HepG2 (cell line): Measurements from ENCODE around the gene TACC2. TPM values are rescaled to one million over a fixed set of nuclear protein-coding genes. Genes with fewer than 3 reads are reported as not detected.

ENCODE experiments used
- ATAC-seq: fragments of 200-7000 bp; cut with Tn5 transposase; 3 replicates; pipeline ENCODE4 v1.9.1; 2020; ENCODE audit warnings: mild to moderate bottlenecking, moderate library complexity
- BruUV-seq: library from RNA; stranded (reverse); fragments of 400-500 nt; replicated peaks from 2 replicates; lab custom pipeline; 2021; lab: Mats Ljungman, UMichigan
- CTCF ChIA-PET: fragments of 300-600 bp; formaldehyde crosslinking; extraction: SDS; loops from one replicate; lab custom pipeline; 2021; ENCODE audit warnings: low total read pairs, inconsistent platforms, low intra/inter-chr PET ratio; lab: Yijun Ruan, JAX
- POLR2A ChIA-PET: fragments of 350-600 bp; sonication (Branson Sonifier 250); formaldehyde crosslinking; loops from one replicate; lab custom pipeline; 2020; ENCODE audit warnings: antibody characterized with exemption, inconsistent platforms; lab: Yijun Ruan, JAX
- DNase-seq: peaks from one replicate; pipeline ENCODE4 v3.0.0-alpha.2; 2015; ENCODE audit warnings: low spot score
- FAIRE-seq: peaks from 3 replicates; lab custom pipeline; 2011; peaks lifted over from hg19 to GRCh38; lab: Jason Lieb, UNC
- H2AFZ ChIP-seq: one replicate; pipeline ENCODE4 v1.6.1; 2011; ENCODE audit warnings: low read length, inconsistent platforms
- H3K27ac ChIP-seq: fragments of 300-600 bp; 3 replicates; pipeline ENCODE4 v1.8.0; 2011; ENCODE audit warnings: mixed run types, mild to moderate bottlenecking, mixed read lengths, low read length, inconsistent platforms; ENCODE audit not compliant: insufficient read depth; ENCODE audit errors: extremely low read length
- H3K27me3 ChIP-seq, 2 experiments: fragments of 200-600 bp in 1 of 2; 2 replicates in 1 of 2; 3 replicates in 1 of 2; pipeline versions ENCODE4 v1.6.0 to v1.8.0; 2011; ENCODE audit warnings: low read length in 2 of 2, mild to moderate bottlenecking in 2 of 2, moderate library complexity in 2 of 2, inconsistent platforms in 1 of 2; ENCODE audit not compliant: insufficient read depth in 2 of 2, control insufficient read depth in 1 of 2
- H3K36me3 ChIP-seq, 2 experiments: fragments of 200-600 bp in 1 of 2; replicated peaks in 1 of 2; 2 replicates in 1 of 2; 3 replicates in 1 of 2; pipeline versions ENCODE4 v1.5.1 to v1.8.0; 2011; ENCODE audit warnings: low read length in 2 of 2, inconsistent platforms in 1 of 2; ENCODE audit not compliant: insufficient read depth in 2 of 2, control insufficient read depth in 1 of 2
- H3K4me1 ChIP-seq: 2 replicates; pipeline ENCODE4 v1.5.1; 2012; ENCODE audit warnings: low read length, inconsistent platforms; ENCODE audit not compliant: insufficient read depth
- H3K4me2 ChIP-seq: 2 replicates; pipeline ENCODE4 v1.6.0; 2011; ENCODE audit warnings: low read depth, low read length, inconsistent platforms
- H3K4me3 ChIP-seq, 3 experiments: fragments of 200-600 bp in 1 of 3; sonication (generic), shearing (Covaris generic) in 1 of 3; replicated peaks in 1 of 3; 2 replicates each; pipeline ENCODE4 v1.5.1; 2011 to 2016; ENCODE audit warnings: low read length in 3 of 3, inconsistent platforms in 2 of 3, low read depth in 2 of 3, mild to moderate bottlenecking in 2 of 3, control low read depth in 1 of 3, mixed read lengths in 1 of 3; ENCODE audit not compliant: insufficient read depth in 1 of 3
- H3K79me2 ChIP-seq: one replicate; pipeline ENCODE4 v1.6.1; 2011; ENCODE audit warnings: low read length, inconsistent platforms; ENCODE audit not compliant: insufficient read depth
- H3K9ac ChIP-seq: 2 replicates; pipeline ENCODE4 v1.6.0; 2011; ENCODE audit warnings: mild to moderate bottlenecking, low read depth, low read length, inconsistent platforms; ENCODE audit not compliant: insufficient read depth
- H3K9me3 ChIP-seq: 2 replicates; pipeline ENCODE4 v1.5.1; 2012; ENCODE audit warnings: mild to moderate bottlenecking, low read length
- H4K20me1 ChIP-seq: 2 replicates; pipeline ENCODE4 v1.6.0; 2011; ENCODE audit warnings: inconsistent platforms, mild to moderate bottlenecking, low read length, moderate library complexity; ENCODE audit not compliant: insufficient read depth
- CCAR2 ChIP-seq: fragments of 200-400 bp; formaldehyde crosslinking; optimal IDR thresholded peaks from 2 replicates; pipeline ENCODE3; 2018; ENCODE audit warnings: low read depth, mild to moderate bottlenecking, low read length, moderate library complexity
- EHMT2 ChIP-seq: fragments of 200-600 bp; sonication (generic); IDR thresholded peaks from 2 replicates; pipeline ENCODE4 v1.7.0; 2017; ENCODE audit warnings: antibody characterized with exemption, low read depth, low read length, borderline replicate concordance
- FOXK1 ChIP-seq: sonication (generic); formaldehyde crosslinking; IDR thresholded peaks from 2 replicates; pipeline ENCODE4 v1.4.0; 2020; ENCODE audit warnings: low read depth, missing genetic modification reagents, borderline replicate concordance
- FOXM1 ChIP-seq: sonication (generic); formaldehyde crosslinking; IDR thresholded peaks from 2 replicates; pipeline ENCODE4 v1.5.0; 2020; ENCODE audit warnings: missing genetic modification reagents
- IKZF4 ChIP-seq: sonication (generic); formaldehyde crosslinking; IDR thresholded peaks from 2 replicates; pipeline ENCODE4 v1.5.1; 2020; ENCODE audit warnings: borderline replicate concordance, mild to moderate bottlenecking, low read depth, missing genetic modification reagents; ENCODE audit errors: not compliant biosample characterization
- MIER2 ChIP-seq: IDR thresholded peaks from 2 replicates; pipeline ENCODE4 v1.6.1; 2016; ENCODE audit warnings: missing biosample characterization, missing genetic modification reagents
- NCOA1 ChIP-seq: sonication (generic); formaldehyde crosslinking; IDR thresholded peaks from 2 replicates; pipeline ENCODE4 v1.9.0; 2021; ENCODE audit warnings: missing genetic modification reagents
- NCOA2 ChIP-seq: sonication (generic); formaldehyde crosslinking; IDR thresholded peaks from 2 replicates; pipeline ENCODE4 v1.8.0; 2022; ENCODE audit warnings: inconsistent platforms
- PAWR ChIP-seq: sonication (generic); formaldehyde crosslinking; IDR thresholded peaks from 2 replicates; pipeline ENCODE4 v1.4.0; 2020; ENCODE audit warnings: missing genetic modification reagents, mild to moderate bottlenecking, borderline replicate concordance
- SMARCC2 ChIP-seq: fragments of 450-650 bp; IDR thresholded peaks from 2 replicates; pipeline ENCODE4 v1.6.1; 2017; ENCODE audit warnings: antibody characterized with exemption, mild to moderate bottlenecking
- XBP1 ChIP-seq: sonication (generic); formaldehyde crosslinking; IDR thresholded peaks from 2 replicates; pipeline ENCODE4 v1.5.0; 2020; ENCODE audit warnings: missing genetic modification reagents
- ZBTB1 ChIP-seq: sonication (generic); formaldehyde crosslinking; IDR thresholded peaks from 2 replicates; pipeline ENCODE4 v1.4.0; 2020; ENCODE audit warnings: missing genetic modification reagents, borderline replicate concordance
- ZNF460 ChIP-seq: sonication (generic); formaldehyde crosslinking; IDR thresholded peaks from 2 replicates; pipeline ENCODE4 v1.5.1; 2020; ENCODE audit warnings: missing genetic modification reagents, mild to moderate bottlenecking, borderline replicate concordance
- ZNF878 ChIP-seq: sonication (generic); formaldehyde crosslinking; IDR thresholded peaks from 2 replicates; pipeline ENCODE4 v1.8.1; 2023; ENCODE audit warnings: mild to moderate bottlenecking, missing genetic modification reagents, moderate library complexity
- WGBS: methylation state at CpG from one replicate; pipeline ENCODE4 v1.1.6; 2017; ENCODE audit warnings: low lambda C conversion rate; 5-methylcytosine and 5-hydroxymethylcytosine counted together
- in situ Hi-C: cut with HindIII; loops from 2 replicates; pipeline ENCODE4 v1.10.0; 2017; ENCODE audit warnings: low pct_unique_long_range_greater_than_20kb; ENCODE audit not compliant: extremely low pct_ligation_motif_present
- intact Hi-C: fragments of 100-400 bp; cut with micrococcal nuclease; formaldehyde crosslinking; loops from one replicate; pipeline ENCODE4 v1.10.0; 2022; ENCODE audit not compliant: unreplicated experiment
- polyA plus RNA-seq, 8 experiments: library from polyadenylated mRNA; depleted of rRNA in 3 of 8; stranded (reverse) in 7 of 8; unstranded in 1 of 8; fragments of >200 nt; fragmentation: Illumina TruSeq in 4 of 8; extraction: Trizol in 4 of 8; gene quantifications; 2 replicates each; pipeline versions ENCODE4 v1.2.1 to v1.2.3, GENCODE V29; 2011 to 2016; ENCODE audit warnings: low read depth in 4 of 8, missing spikeins in 1 of 8, mixed read lengths in 1 of 8; ENCODE audit not compliant: insufficient read depth in 1 of 8
- total RNA-seq, 5 experiments: library from RNA; depleted of rRNA; stranded (reverse); fragments of >200 nt; fragmentation: Illumina TruSeq; extraction: Trizol; gene quantifications; 2 replicates each; pipeline ENCODE4 v1.2.3, GENCODE V29; 2016; ENCODE audit warnings: low read depth in 1 of 5
- TF ChIP-seq, protein P1 (sequence below), 2 experiments: sonication (generic) in 1 of 2; formaldehyde crosslinking in 1 of 2; IDR thresholded peaks; 2 replicates each; pipeline versions ENCODE4 v1.4.0 to v1.6.1; 2018 to 2020; ENCODE audit warnings: missing genetic modification reagents in 2 of 2, borderline replicate concordance in 1 of 2, low read depth in 1 of 2, mild to moderate bottlenecking in 1 of 2, missing biosample characterization in 1 of 2
- TF ChIP-seq, protein P2 (sequence below): sonication (generic); formaldehyde crosslinking; IDR thresholded peaks from 2 replicates; pipeline ENCODE4 v1.4.0; 2020; ENCODE audit warnings: missing genetic modification reagents

Gene TACC2
- total and polyA plus RNA-seq, 2 of the 13 experiments (the other 11 are each of a cell fraction or from before 2014, with no cell fraction given), result 11.8 to 16.0 TPM

DNA sequence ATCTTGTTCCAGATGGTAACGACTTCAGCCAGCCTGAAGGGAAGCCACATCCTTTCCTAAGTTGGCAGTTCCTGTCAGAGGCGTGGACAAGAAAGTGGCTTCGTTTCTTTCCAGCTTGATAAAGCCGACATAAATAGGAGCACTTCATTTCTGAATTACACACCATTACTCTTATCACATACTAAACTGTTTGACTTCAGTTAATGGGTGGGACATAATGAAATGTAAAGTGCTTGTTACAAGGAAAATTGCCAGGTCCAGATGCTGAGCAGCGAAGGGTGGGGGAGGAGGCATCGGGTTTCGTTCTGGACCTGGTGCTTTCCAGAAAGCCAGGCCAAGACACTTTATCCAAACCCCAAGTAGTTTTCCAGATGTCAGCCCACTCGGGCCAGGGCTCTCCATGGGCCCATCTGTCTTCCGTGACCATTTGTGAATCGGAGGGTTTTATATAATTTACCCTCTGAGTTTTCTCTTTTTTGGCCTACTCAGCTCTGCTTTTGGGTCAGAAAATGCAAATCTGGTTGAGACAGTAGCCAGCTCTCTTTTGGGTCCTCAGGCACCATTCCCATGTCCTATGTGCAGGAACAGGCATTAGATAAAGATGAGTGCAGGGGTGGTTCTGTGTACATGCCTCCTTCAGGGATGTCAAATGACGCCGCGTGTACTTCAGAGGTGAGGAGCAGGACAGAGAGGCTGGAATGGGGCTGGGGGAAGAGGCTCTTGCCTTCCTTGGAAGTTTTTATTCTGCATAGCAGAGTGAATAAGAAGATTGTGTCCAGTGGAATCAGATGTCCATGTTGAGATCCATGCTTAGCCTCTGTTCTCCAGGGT is 90.2 kb downstream of the TACC2 start:
- no peak for FAIRE-seq
- POLR2A ChIA-PET, result interaction anchor here (1.0 kb wide), 1 partner anchor 34 kb away, joined by 3 read pairs; no protein-coding TSS in a partner anchor

More for the DNA sequence above, 90.2 kb downstream of the TACC2 start:
- no peaks in the 10 kb centered on the region for H3K9me3 ChIP-seq
- H4K20me1 ChIP-seq, result no peaks in the 10 kb centered on the region
- CTCF ChIA-PET, result no interaction called here
- H3K27me3 ChIP-seq, result no peaks in the 10 kb centered on the region
- H3K36me3 ChIP-seq, result peaks cover 1% of the 10 kb centered on the region in 2 experiments; a peak in 1 of 5 replicates
- no peak overlapping the region for H3K9ac ChIP-seq
- H3K27ac ChIP-seq, result no peak overlapping the region
- no peak overlapping the region for H3K4me2 ChIP-seq
- H3K4me1 ChIP-seq, result no peaks in the 10 kb centered on the region
- ATAC-seq (no peak), DNase-seq (no peak)
- no peaks in the 10 kb centered on the region for H3K79me2 ChIP-seq
- WGBS, result 91% methylated on average over 13 of the region's 13 CpGs
- intact Hi-C loops (no loop called here), in situ Hi-C loops (no loop called here)
- no peak overlapping the region for H3K4me3 ChIP-seq
- H2AFZ ChIP-seq, result no peak overlapping the region
- no peak for TF ChIP-seq CCAR2
- TF ChIP-seq, protein P1, sequence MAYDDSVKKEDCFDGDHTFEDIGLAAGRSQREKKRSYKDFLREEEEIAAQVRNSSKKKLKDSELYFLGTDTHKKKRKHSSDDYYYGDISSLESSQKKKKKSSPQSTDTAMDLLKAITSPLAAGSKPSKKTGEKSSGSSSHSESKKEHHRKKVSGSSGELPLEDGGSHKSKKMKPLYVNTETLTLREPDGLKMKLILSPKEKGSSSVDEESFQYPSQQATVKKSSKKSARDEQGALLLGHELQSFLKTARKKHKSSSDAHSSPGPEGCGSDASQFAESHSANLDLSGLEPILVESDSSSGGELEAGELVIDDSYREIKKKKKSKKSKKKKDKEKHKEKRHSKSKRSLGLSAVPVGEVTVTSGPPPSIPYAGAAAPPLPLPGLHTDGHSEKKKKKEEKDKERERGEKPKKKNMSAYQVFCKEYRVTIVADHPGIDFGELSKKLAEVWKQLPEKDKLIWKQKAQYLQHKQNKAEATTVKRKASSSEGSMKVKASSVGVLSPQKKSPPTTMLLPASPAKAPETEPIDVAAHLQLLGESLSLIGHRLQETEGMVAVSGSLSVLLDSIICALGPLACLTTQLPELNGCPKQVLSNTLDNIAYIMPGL (CRISPR knock-in tag; IDR thresholded peaks at IDR 0.05; ENCODE audit: borderline replicate concordance in 1 of 2, low read depth in 1 of 2), result no peak
- TF ChIP-seq ZBTB1, result no peak
- TF ChIP-seq MIER2 (CRISPR knock-in tag), result no peak
- no peak for TF ChIP-seq XBP1 (CRISPR knock-in tag)
- no peak for TF ChIP-seq PAWR (CRISPR knock-in tag)
- TF ChIP-seq SMARCC2, result no peak
- TF ChIP-seq EHMT2, result no peak
- TF ChIP-seq NCOA1 (CRISPR knock-in tag), result no peak
- TF ChIP-seq, protein P2, sequence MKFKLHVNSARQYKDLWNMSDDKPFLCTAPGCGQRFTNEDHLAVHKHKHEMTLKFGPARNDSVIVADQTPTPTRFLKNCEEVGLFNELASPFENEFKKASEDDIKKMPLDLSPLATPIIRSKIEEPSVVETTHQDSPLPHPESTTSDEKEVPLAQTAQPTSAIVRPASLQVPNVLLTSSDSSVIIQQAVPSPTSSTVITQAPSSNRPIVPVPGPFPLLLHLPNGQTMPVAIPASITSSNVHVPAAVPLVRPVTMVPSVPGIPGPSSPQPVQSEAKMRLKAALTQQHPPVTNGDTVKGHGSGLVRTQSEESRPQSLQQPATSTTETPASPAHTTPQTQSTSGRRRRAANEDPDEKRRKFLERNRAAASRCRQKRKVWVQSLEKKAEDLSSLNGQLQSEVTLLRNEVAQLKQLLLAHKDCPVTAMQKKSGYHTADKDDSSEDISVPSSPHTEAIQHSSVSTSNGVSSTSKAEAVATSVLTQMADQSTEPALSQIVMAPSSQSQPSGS, result no peak
- no peak for TF ChIP-seq IKZF4
- no peak for TF ChIP-seq FOXM1 (CRISPR knock-in tag)
- TF ChIP-seq FOXK1 (CRISPR knock-in tag), result no peak
- no peak for TF ChIP-seq ZNF460 (CRISPR knock-in tag)
- no peak for TF ChIP-seq NCOA2 (CRISPR knock-in tag)
- no peak for TF ChIP-seq ZNF878
- no TSS peak for BruUV-seq
